Astrocyte (in vitro differentiated cells and primary cell): ENCODE measurements around the gene CNTNAP2. TPM values are rescaled to one million over a fixed set of nuclear protein-coding genes. Genes with fewer than 3 reads are reported as not detected.

Experiments
- DNase-seq: peaks from one replicate; pipeline ENCODE4 v3.0.0-alpha.2; 2010; ENCODE audit warnings: low read depth
- FAIRE-seq: peaks from 2 replicates; lab custom pipeline; 2011; peaks lifted over from hg19 to GRCh38; lab: Jason Lieb, UNC
- H2AFZ ChIP-seq: 2 replicates; pipeline ENCODE4 v1.6.0; 2012; ENCODE audit warnings: low read depth, low read length, inconsistent platforms
- H3K27ac ChIP-seq: 2 replicates; pipeline ENCODE4 v1.5.1; 2011; ENCODE audit warnings: low read depth, low read length, inconsistent platforms
- H3K27me3 ChIP-seq: 2 replicates; pipeline ENCODE4 v1.6.0; 2011; ENCODE audit warnings: low read length, inconsistent platforms; ENCODE audit not compliant: insufficient read depth
- H3K36me3 ChIP-seq: 2 replicates; pipeline ENCODE4 v1.5.1; 2011; ENCODE audit warnings: low read length, inconsistent platforms; ENCODE audit not compliant: insufficient read depth
- H3K4me1 ChIP-seq: 2 replicates; pipeline ENCODE4 v1.5.1; 2011; ENCODE audit warnings: low read length, inconsistent platforms; ENCODE audit not compliant: insufficient read depth
- H3K4me2 ChIP-seq: 2 replicates; pipeline ENCODE4 v1.6.0; 2012; ENCODE audit warnings: low read length, inconsistent platforms
- H3K4me3 ChIP-seq: 2 replicates; pipeline ENCODE4 v1.5.1; 2011; ENCODE audit warnings: low read depth, mild to moderate bottlenecking, low read length, inconsistent platforms; ENCODE audit not compliant: insufficient read depth
- H3K79me2 ChIP-seq: 2 replicates; pipeline ENCODE4 v1.6.0; 2012; ENCODE audit warnings: mild to moderate bottlenecking, low read length, inconsistent platforms; ENCODE audit not compliant: insufficient read depth
- H3K9ac ChIP-seq: 2 replicates; pipeline ENCODE4 v1.6.0; 2012; ENCODE audit warnings: mild to moderate bottlenecking, low read length, inconsistent platforms
- H3K9me3 ChIP-seq: 2 replicates; pipeline ENCODE4 v1.5.1; 2012; ENCODE audit warnings: low read depth, mild to moderate bottlenecking, low read length, inconsistent platforms; ENCODE audit not compliant: insufficient read depth
- H4K20me1 ChIP-seq: 2 replicates; pipeline ENCODE4 v1.6.0; 2012; ENCODE audit warnings: low read length, inconsistent platforms; ENCODE audit not compliant: insufficient read depth
- H3K27ac Mint-ChIP-seq: one replicate; pipeline ENCODE4 v1.8.0; 2021; ENCODE audit warnings: mild to moderate bottlenecking, mixed read lengths; ENCODE audit not compliant: unreplicated experiment
- H3K27me3 Mint-ChIP-seq: one replicate; pipeline ENCODE4 v1.8.0; 2021; ENCODE audit warnings: low read depth, mixed read lengths; ENCODE audit not compliant: unreplicated experiment
- H3K36me3 Mint-ChIP-seq: one replicate; pipeline ENCODE4 v1.8.0; 2021; ENCODE audit warnings: low read depth, mixed read lengths; ENCODE audit not compliant: unreplicated experiment
- H3K4me1 Mint-ChIP-seq: one replicate; pipeline ENCODE4 v1.8.0; 2021; ENCODE audit warnings: low read depth, mixed read lengths; ENCODE audit not compliant: unreplicated experiment
- H3K4me3 Mint-ChIP-seq: one replicate; pipeline ENCODE4 v1.8.0; 2021; ENCODE audit warnings: mild to moderate bottlenecking, moderate library complexity, mixed read lengths; ENCODE audit not compliant: unreplicated experiment
- H3K9me3 Mint-ChIP-seq: one replicate; pipeline ENCODE4 v1.8.0; 2021; ENCODE audit warnings: mild to moderate bottlenecking, mixed read lengths; ENCODE audit not compliant: unreplicated experiment
- EZH2 ChIP-seq: IDR thresholded peaks from 2 replicates; pipeline ENCODE4 v1.6.1; 2012; ENCODE audit warnings: mild to moderate bottlenecking, low read length, inconsistent platforms; ENCODE audit not compliant: insufficient read depth
- total RNA-seq: library from RNA; stranded (reverse); gene quantifications from 2 replicates; pipeline ENCODE4 v1.2.1, GENCODE V29; 2021
- TF ChIP-seq, protein P1 (sequence below): IDR thresholded peaks from 2 replicates; pipeline ENCODE4 v1.5.1; 2011; ENCODE audit warnings: low read depth, mild to moderate bottlenecking, inconsistent platforms, low read length, moderate library complexity; ENCODE audit not compliant: insufficient read depth

CNTNAP2 gene
- total RNA-seq, 1 donor from 2014 or later, result 20.0 TPM

DNA sequence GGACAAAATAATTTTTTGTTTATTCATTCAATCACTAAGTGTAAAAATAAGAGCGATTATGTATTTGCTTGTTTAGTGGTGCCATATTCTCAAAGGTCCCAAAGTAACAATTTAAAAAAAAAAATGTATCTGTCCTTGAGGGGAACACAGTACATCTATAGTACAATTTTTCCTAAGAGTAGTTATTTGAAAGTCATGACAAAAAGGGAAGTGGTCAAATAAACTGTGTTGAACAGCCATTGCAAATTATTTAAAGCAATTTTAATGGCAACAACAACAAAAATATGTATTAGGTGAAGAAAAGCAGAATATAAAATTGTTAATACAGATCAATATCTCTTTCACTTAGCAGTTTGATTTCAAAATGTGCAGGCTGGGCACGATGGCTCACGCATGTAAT, 943.5 kb downstream of the CNTNAP2 start:
- Mint-ChIP-seq H3K27ac (no peak overlapping the region), H3K36me3 (no peaks in the 10 kb centered on the region), H3K4me3 (no peak overlapping the region), H3K9me3 (no peaks in the 10 kb centered on the region), H3K4me1 (no peaks in the 10 kb centered on the region), H3K27me3 (no peaks in the 10 kb centered on the region)
- no peak for TF ChIP-seq EZH2
- TF ChIP-seq, protein P1, sequence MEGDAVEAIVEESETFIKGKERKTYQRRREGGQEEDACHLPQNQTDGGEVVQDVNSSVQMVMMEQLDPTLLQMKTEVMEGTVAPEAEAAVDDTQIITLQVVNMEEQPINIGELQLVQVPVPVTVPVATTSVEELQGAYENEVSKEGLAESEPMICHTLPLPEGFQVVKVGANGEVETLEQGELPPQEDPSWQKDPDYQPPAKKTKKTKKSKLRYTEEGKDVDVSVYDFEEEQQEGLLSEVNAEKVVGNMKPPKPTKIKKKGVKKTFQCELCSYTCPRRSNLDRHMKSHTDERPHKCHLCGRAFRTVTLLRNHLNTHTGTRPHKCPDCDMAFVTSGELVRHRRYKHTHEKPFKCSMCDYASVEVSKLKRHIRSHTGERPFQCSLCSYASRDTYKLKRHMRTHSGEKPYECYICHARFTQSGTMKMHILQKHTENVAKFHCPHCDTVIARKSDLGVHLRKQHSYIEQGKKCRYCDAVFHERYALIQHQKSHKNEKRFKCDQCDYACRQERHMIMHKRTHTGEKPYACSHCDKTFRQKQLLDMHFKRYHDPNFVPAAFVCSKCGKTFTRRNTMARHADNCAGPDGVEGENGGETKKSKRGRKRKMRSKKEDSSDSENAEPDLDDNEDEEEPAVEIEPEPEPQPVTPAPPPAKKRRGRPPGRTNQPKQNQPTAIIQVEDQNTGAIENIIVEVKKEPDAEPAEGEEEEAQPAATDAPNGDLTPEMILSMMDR, result no peak
- no peak overlapping the region for H3K9ac ChIP-seq
- no peaks in the 10 kb centered on the region for H3K9me3 ChIP-seq
- H4K20me1 ChIP-seq, result no peaks in the 10 kb centered on the region
- no peak overlapping the region for H3K27ac ChIP-seq
- no peaks in the 10 kb centered on the region for H3K27me3 ChIP-seq
- H3K36me3 ChIP-seq, result no peaks in the 10 kb centered on the region
- no peaks in the 10 kb centered on the region for H3K4me1 ChIP-seq
- H3K4me2 ChIP-seq, result no peak overlapping the region
- DNase-seq (no peak), FAIRE-seq (no peak)
- no peak overlapping the region for H3K4me3 ChIP-seq
- H2AFZ ChIP-seq, result no peak overlapping the region
- no peaks in the 10 kb centered on the region for H3K79me2 ChIP-seq

DNA sequence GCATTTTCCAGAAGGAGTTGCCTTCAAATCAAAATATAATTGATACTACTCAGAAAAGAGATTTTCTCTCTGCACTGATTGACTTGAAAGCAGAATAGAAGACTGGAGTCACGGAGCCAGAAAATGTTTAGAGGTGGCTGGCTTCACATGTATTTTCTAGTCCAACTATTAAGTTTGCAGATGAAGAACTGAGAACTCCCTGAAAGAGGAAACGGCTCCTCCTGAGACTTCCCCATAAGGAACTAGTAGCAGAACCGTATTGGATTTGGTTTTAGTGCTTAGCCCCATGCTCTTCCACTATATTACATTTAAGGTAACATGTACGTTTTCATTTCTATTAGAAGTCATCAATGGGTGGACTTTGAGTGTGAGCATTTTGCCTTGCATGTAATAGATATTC, 946.3 kb downstream of the CNTNAP2 start:
- Histone ChIP-seq H4K20me1 (no peaks in the 10 kb centered on the region), H2AFZ (no peak overlapping the region), H3K36me3 (no peaks in the 10 kb centered on the region), H3K4me2 (no peak overlapping the region), H3K27me3 (no peaks in the 10 kb centered on the region), H3K4me1 (no peaks in the 10 kb centered on the region), H3K79me2 (no peaks in the 10 kb centered on the region), H3K27ac (no peak overlapping the region), H3K9me3 (no peaks in the 10 kb centered on the region), H3K9ac (no peak overlapping the region), H3K4me3 (no peak overlapping the region)
- no peak for DNase-seq
- no peak for FAIRE-seq
- no peaks in the 10 kb centered on the region for H3K36me3 Mint-ChIP-seq
- H3K4me3 Mint-ChIP-seq, result no peak overlapping the region
- TF ChIP-seq, protein P1, result no peak
- no peak for TF ChIP-seq EZH2
- H3K4me1 Mint-ChIP-seq, result no peaks in the 10 kb centered on the region
- H3K9me3 Mint-ChIP-seq, result no peaks in the 10 kb centered on the region
- no peaks in the 10 kb centered on the region for H3K27me3 Mint-ChIP-seq
- H3K27ac Mint-ChIP-seq, result no peak overlapping the region

DNA sequence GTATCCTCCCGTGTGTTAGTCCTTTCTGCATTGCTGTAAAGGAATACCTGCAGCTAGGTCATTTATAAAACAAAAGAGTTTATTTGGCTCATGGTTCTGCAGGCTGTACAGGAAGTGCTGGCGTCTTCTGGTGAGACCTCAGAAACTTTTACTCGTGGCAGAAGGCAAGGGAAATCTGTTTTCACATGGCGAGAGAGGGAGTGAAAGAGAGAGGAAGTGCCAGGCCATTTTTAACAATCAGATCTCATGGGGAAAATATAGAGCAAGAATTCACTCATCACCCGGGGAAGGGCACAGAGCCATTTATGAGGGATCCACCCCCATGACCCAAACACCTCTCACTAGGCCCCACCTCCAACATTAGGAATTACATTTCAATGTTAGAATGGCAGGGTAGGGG, 952.2 kb downstream of the CNTNAP2 start:
- no peaks in the 10 kb centered on the region for H3K36me3 ChIP-seq
- H3K4me1 Mint-ChIP-seq, result no peaks in the 10 kb centered on the region
- no peak overlapping the region for H3K27ac ChIP-seq
- no peaks in the 10 kb centered on the region for H4K20me1 ChIP-seq
- no peak overlapping the region for H2AFZ ChIP-seq
- H3K36me3 Mint-ChIP-seq, result no peaks in the 10 kb centered on the region
- no peak for FAIRE-seq
- H3K27me3 ChIP-seq, result no peaks in the 10 kb centered on the region
- no peak overlapping the region for H3K4me3 ChIP-seq
- H3K9ac ChIP-seq, result no peak overlapping the region
- H3K9me3 ChIP-seq, result no peaks in the 10 kb centered on the region
- no peaks in the 10 kb centered on the region for H3K27me3 Mint-ChIP-seq
- H3K4me3 Mint-ChIP-seq, result no peak overlapping the region
- no peak overlapping the region for H3K4me2 ChIP-seq
- no peaks in the 10 kb centered on the region for H3K9me3 Mint-ChIP-seq
- DNase-seq, result no peak
- H3K79me2 ChIP-seq, result no peaks in the 10 kb centered on the region
- no peak for TF ChIP-seq EZH2
- no peaks in the 10 kb centered on the region for H3K4me1 ChIP-seq
- no peak overlapping the region for H3K27ac Mint-ChIP-seq
